HUES48 (cell line): Measurements from ENCODE around the gene MMP15.
"Not testable (repeated sequence)": the region's sequence is repeated elsewhere in the genome, so short reads cannot be mapped to it uniquely, and the experiment has no call there.

ENCODE experiments used
- H3K27ac ChIP-seq: one replicate; pipeline ENCODE4 v1.7.0; 2013; ENCODE audit warnings: low read depth, low read length, inconsistent platforms
- H3K27me3 ChIP-seq: 2 replicates; pipeline ENCODE4 v1.6.1; 2013; ENCODE audit warnings: mild to moderate bottlenecking, low read length; ENCODE audit not compliant: control insufficient read depth, insufficient read depth
- H3K36me3 ChIP-seq: 2 replicates; pipeline ENCODE4 v1.6.1; 2013; ENCODE audit warnings: low read length; ENCODE audit not compliant: control insufficient read depth, insufficient read depth
- H3K4me1 ChIP-seq: 2 replicates; pipeline ENCODE4 v1.6.1; 2013; ENCODE audit warnings: mild to moderate bottlenecking, low read length; ENCODE audit not compliant: control insufficient read depth, insufficient read depth
- H3K4me3 ChIP-seq: 2 replicates; pipeline ENCODE4 v1.5.1; 2013; ENCODE audit warnings: mild to moderate bottlenecking, low read depth, low read length
- H3K9ac ChIP-seq: 2 replicates; pipeline ENCODE4 v1.6.1; 2013; ENCODE audit warnings: mild to moderate bottlenecking, low read depth, low read length, moderate library complexity
- H3K9me3 ChIP-seq: 2 replicates; pipeline ENCODE4 v1.6.1; 2013; ENCODE audit warnings: low read length; ENCODE audit not compliant: control insufficient read depth, insufficient read depth

The MMP15 gene

GRCh38 chr16:58025351-58026138, at the start of gene MMP15:
MMP15 (plus strand) TSS chr16:58025754; CDS start chr16:58026351, 597 bp downstream.
- Histone ChIP-seq H3K4me3 (peak within 1 kb of the TSS; percentile 85), H3K27ac (peak within 1 kb of the TSS; percentile 77), H3K36me3 (no peaks in the 10 kb centered on the region), H3K4me1 (peaks cover 46% of the 10 kb centered on the region), H3K27me3 (peaks cover 15% of the 10 kb centered on the region; the same call in 1 of the 2 replicates), H3K9me3 (no peaks in the 10 kb centered on the region), H3K9ac (peak within 1 kb of the TSS; percentile 52)

- Histone ChIP-seq H3K4me1 (no peaks in the 10 kb centered on the region), H3K36me3 (no peaks in the 10 kb centered on the region), H3K4me3 (no peak overlapping the region), H3K27me3 (no peaks in the 10 kb centered on the region), H3K9ac (no peak overlapping the region), H3K9me3 (no peaks in the 10 kb centered on the region), H3K27ac (no peak overlapping the region)
These were observed 49.2 kb upstream of the MMP15 start for GRCh38 chr16:57976331-57976796.

DNA sequence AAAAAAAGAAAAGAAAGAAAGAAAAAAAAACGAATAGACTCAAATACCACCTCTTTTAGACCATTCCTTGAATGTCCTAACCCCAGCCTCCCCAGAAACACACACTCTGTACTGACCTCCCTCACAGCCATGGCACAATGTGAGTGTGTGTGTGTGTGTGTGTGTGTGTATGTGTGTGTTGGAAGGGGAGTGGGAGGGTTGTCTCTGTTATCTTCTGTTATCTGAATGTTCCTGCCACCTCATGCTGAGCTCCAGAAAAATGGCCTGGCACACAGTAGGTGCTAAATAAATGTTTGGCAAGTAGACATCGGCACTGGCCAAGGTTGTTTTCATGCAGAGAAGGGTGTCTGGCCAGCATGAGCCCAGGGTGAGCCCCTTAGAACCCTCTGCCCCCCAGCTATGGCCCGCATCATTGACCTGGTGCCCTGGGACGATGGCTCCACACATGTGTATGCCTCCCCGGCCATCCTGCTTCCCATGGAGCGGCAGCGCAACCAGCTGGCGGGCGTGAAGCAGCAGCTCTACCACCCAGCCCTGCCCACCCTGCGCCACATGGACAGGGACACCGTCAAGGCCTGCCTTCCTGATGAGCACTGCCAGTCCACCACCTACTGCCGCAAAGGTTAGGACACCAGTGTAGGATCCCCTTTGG, 48.0 kb upstream of the MMP15 start:
- Histone ChIP-seq H3K9me3 (no peaks in the 10 kb centered on the region), H3K4me1 (no peaks in the 10 kb centered on the region), H3K9ac (no peak overlapping the region), H3K36me3 (no peaks in the 10 kb centered on the region), H3K27me3 (no peaks in the 10 kb centered on the region), H3K4me3 (no peak overlapping the region), H3K27ac (no peak overlapping the region)

DNA sequence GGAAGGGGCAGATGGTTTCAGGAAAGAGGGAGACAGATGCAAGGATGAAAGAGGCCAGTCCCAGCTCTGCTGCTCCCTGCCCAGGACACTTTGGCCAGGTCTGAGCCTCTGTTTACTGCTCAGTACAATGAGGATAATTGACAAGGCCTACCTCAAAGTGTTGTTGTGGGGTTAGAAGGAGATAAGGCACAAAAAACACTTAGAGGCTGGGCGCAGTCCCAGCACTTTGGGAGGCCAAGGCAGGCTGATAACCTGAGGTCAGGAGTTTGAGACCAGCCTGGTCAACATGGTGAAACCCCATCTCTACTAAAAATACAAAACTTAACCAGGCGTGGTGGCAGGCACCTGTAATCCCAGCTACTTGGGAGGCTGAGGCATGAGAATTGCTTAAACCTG, 47.5 kb upstream of the MMP15 start:
- H3K4me1 ChIP-seq, H3K36me3 ChIP-seq, H3K9me3 ChIP-seq, H3K9ac ChIP-seq, H3K4me3 ChIP-seq, H3K27me3 ChIP-seq, H3K27ac ChIP-seq: not testable (repeated sequence)

GRCh38 chr16:57979006-57979585, 46.5 kb upstream of the MMP15 start:
- Histone ChIP-seq H3K9ac (no peak overlapping the region), H3K36me3 (no peaks in the 10 kb centered on the region), H3K4me1 (no peaks in the 10 kb centered on the region), H3K27ac (no peak overlapping the region), H3K4me3 (no peak overlapping the region), H3K27me3 (peaks cover 4% of the 10 kb centered on the region), H3K9me3 (no peaks in the 10 kb centered on the region)

DNA sequence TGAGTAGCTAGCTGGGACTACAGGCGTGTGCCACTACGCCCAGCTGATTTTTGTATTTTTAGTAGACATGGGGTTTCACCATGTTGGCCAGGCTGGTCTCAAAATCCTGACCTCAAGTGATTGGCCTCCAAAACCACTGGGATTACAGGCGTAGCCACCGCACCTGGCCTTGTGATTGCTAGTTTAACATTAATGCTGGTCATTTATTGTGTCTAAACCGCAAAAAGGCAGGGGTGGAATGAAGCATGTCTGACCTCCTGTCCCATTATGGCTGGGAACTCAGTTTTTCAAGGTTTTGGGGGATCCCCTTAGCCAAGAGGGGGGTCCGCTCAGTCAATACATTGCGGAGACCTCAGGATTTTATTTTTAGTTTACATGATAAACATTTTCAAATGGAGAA, 43.9 kb upstream of the MMP15 start:
- H3K9ac ChIP-seq = no peak overlapping the region
- no peak overlapping the region for H3K27ac ChIP-seq
- H3K4me1 ChIP-seq = 0 out of 2 replicates have a peak, but pooled peaks cover 3% of the 10 kb centered on the region
- no peaks in the 10 kb centered on the region for H3K9me3 ChIP-seq
- no peaks in the 10 kb centered on the region for H3K36me3 ChIP-seq
- no peak overlapping the region for H3K4me3 ChIP-seq
- H3K27me3 ChIP-seq = peaks cover 25% of the 10 kb centered on the region

GRCh38 chr16:57982385-57982784, 43.2 kb upstream of the MMP15 start:
- H3K9ac ChIP-seq = no peak overlapping the region
- H3K27ac ChIP-seq = no peak overlapping the region
- peaks cover 31% of the 10 kb centered on the region for H3K27me3 ChIP-seq
- 0 out of 2 replicates have a peak, but pooled peaks cover 3% of the 10 kb centered on the region for H3K4me1 ChIP-seq
- H3K9me3 ChIP-seq = no peaks in the 10 kb centered on the region
- no peak overlapping the region for H3K4me3 ChIP-seq
- H3K36me3 ChIP-seq = no peaks in the 10 kb centered on the region

DNA sequence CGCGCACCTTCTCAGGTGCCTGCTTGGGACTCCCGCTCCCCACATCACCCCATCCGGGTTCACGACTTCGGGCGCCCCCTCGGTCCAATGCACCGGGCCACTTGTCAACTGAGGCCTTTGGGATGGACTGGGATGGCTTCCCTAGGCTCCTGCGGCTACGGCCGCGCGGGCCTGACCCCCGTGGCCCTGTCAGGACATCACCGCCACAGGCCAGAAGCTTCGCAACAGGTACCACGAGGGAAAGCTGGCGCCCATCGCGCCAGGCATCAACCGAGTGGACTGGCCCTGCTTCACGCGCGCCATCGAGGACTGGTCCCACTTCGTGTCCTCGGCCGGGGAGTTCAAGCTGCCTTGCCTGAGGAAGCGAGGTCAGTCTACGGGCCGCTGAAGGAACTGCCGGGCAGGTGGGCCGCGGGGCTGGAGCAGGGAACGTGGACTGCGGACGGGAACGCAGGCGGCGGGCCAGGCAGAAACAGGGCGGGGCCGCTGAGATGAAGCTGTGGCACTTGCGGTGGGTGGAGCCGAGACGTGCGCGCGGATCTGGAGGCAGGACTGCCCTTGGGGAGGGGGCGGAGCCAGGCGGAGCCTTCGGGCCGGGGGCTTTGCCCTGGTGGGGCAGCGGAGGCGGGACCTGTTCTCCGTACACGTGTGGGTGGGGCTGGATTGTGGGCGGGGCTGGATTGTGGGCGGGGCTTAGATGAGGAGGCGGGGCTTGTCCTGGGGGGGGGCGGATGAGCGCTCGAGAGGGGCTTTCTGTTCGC, 40.9 kb upstream of the MMP15 start:
- H3K4me1 ChIP-seq = 0 out of 2 replicates have a peak, but pooled peaks cover 3% of the 10 kb centered on the region
- peaks cover 31% of the 10 kb centered on the region for H3K27me3 ChIP-seq
- H3K9me3 ChIP-seq = no peaks in the 10 kb centered on the region
- no peak overlapping the region for H3K27ac ChIP-seq
- peak overlapping the region; percentile 80 for H3K4me3 ChIP-seq
- no peaks in the 10 kb centered on the region for H3K36me3 ChIP-seq
- no peak overlapping the region; the same call in 1 of the 2 replicates for H3K9ac ChIP-seq

DNA sequence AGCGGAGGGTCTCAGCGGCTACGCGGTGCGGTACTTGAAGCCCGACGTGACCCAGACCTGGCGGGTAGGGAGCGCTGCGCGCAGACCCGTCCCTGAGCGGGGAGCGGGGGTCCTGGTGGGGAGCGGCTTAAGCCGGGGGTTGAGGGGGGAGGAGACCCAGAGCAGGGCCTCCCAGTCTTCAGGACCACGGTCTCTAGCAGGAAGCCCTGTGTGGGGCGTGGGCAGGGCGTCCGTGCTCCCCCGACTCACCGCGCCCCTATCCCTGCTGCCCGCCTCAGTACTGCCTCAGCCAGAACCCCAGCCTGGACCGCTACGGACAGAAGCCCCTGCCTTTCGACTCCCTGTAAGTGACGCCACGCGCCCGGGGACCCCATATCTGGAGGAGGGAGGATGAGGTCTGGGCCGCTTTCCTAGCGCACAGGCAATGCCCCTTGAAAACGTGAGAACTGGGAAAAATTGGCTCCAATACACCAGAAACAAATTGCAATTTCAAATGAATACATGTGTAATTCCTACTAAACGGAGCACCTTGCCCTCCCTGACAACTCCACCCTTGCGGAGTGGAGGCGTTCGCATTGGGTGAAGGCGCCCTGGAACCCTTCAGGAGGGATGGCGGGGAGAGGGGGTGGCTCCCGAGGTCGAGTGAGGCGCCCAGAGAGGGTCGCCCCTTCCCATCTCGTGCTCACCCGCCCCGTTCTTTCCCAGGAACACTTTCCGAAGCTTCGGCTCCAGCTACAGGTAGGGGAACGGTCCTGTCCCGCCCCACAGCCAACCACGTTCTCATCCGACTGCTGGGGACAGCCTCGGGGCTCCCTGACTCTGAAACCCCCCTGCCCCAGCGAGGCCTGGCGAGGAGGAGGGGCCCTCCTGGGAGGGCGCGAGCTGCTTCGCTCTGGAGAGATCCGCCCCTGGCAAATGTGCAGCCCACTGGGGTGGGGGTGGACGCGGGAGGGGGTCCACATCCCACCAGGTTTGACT, 40.1 kb upstream of the MMP15 start:
- H3K9ac ChIP-seq = no peak overlapping the region
- no peaks in the 10 kb centered on the region for H3K36me3 ChIP-seq
- no peak overlapping the region for H3K27ac ChIP-seq
- 0 out of 2 replicates have a peak, but pooled peaks cover 3% of the 10 kb centered on the region for H3K4me1 ChIP-seq
- H3K4me3 ChIP-seq = peak overlapping the region; percentile 80
- H3K9me3 ChIP-seq = no peaks in the 10 kb centered on the region
- H3K27me3 ChIP-seq = peaks cover 31% of the 10 kb centered on the region

GRCh38 chr16:57986196-57986595, 39.4 kb upstream of the MMP15 start:
- peak overlapping the region; percentile 80 for H3K4me3 ChIP-seq
- H3K9me3 ChIP-seq = no peaks in the 10 kb centered on the region
- 0 out of 2 replicates have a peak, but pooled peaks cover 3% of the 10 kb centered on the region for H3K4me1 ChIP-seq
- H3K36me3 ChIP-seq = no peaks in the 10 kb centered on the region
- H3K27ac ChIP-seq = no peak overlapping the region
- H3K27me3 ChIP-seq = peaks cover 31% of the 10 kb centered on the region
- no peak overlapping the region for H3K9ac ChIP-seq
